Measurements from ENCODE around the gene CNNM4.

DNA sequence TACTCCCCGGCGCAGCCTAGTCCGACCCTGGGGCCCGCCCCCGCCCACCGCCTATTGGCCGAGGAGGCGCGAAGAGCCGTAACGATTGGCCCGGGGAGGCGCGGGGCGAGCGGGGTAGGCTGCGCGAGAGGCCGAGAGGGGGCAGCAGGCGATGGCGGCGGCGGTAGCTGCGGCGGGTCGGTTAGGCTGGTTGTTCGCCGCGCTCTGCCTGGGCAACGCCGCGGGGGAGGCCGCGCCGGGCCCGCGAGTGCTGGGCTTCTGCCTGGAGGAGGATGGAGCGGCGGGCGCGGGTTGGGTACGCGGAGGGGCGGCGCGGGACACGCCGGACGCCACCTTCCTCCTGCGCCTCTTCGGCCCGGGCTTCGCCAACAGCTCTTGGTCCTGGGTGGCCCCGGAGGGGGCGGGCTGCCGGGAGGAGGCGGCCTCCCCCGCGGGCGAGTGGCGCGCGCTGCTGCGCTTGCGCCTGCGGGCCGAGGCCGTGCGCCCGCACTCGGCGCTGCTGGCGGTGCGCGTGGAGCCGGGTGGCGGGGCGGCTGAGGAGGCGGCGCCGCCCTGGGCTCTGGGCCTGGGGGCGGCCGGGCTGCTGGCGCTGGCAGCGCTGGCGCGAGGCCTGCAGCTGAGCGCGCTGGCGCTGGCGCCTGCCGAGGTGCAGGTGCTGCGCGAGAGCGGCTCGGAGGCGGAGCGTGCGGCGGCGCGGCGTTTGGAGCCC is 55.6 kb downstream of the CNNM4 start, which contains the start of gene CNNM3:
- TF ChIP-seq, protein P1, sequence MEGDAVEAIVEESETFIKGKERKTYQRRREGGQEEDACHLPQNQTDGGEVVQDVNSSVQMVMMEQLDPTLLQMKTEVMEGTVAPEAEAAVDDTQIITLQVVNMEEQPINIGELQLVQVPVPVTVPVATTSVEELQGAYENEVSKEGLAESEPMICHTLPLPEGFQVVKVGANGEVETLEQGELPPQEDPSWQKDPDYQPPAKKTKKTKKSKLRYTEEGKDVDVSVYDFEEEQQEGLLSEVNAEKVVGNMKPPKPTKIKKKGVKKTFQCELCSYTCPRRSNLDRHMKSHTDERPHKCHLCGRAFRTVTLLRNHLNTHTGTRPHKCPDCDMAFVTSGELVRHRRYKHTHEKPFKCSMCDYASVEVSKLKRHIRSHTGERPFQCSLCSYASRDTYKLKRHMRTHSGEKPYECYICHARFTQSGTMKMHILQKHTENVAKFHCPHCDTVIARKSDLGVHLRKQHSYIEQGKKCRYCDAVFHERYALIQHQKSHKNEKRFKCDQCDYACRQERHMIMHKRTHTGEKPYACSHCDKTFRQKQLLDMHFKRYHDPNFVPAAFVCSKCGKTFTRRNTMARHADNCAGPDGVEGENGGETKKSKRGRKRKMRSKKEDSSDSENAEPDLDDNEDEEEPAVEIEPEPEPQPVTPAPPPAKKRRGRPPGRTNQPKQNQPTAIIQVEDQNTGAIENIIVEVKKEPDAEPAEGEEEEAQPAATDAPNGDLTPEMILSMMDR (IDR thresholded peaks at IDR 0.05): peak; percentile 59 to 89 (median 65)
- TF ChIP-seq POLR2AphosphoS5 (IDR thresholded peaks at IDR 0.05) (peak; percentile 90 to 96 (median 94)), POLR2A (IDR thresholded peaks at IDR 0.05) (peak; percentile 89)
